Jurkat, Clone E6-1 (cell line): ENCODE data around the gene TSC22D1.
"Not testable (repeated sequence)": the region's sequence is repeated elsewhere in the genome, so short reads cannot be mapped to it uniquely, and the experiment has no call there.

Experiments
- DNase-seq: peaks from one replicate; pipeline ENCODE4 v3.0.0-alpha.2; 2011; ENCODE audit warnings: low read depth, low spot score
- H3K4me3 ChIP-seq: 2 replicates; pipeline ENCODE4 v1.5.1; 2011; ENCODE audit warnings: mild to moderate bottlenecking, low read length, control low read depth, moderate library complexity

Gene TSC22D1

GRCh38 chr13:44464471-44464870, 111.7 kb downstream of the TSC22D1 start:
- DNase-seq: no peak
- no peak overlapping the region for H3K4me3 ChIP-seq

- no peak for DNase-seq
- H3K4me3 ChIP-seq: no peak overlapping the region
Observed at GRCh38 chr13:44463759-44464158, 112.4 kb downstream of the TSC22D1 start.

GRCh38 chr13:44459674-44460073, 116.5 kb downstream of the TSC22D1 start:
- no peak overlapping the region for H3K4me3 ChIP-seq

GRCh38 chr13:44458313-44458975, 117.7 kb downstream of the TSC22D1 start:
- DNase-seq: no peak
- no peak overlapping the region for H3K4me3 ChIP-seq

More at GRCh38 chr13:44459674-44460073, 116.5 kb downstream of the TSC22D1 start:
- DNase-seq: no peak

GRCh38 chr13:44456212-44456611, 119.9 kb downstream of the TSC22D1 start:
- DNase-seq: not testable (repeated sequence)

GRCh38 chr13:44455769-44456168, 120.4 kb downstream of the TSC22D1 start:
- no peak overlapping the region for H3K4me3 ChIP-seq
- no peak for DNase-seq

More at GRCh38 chr13:44456212-44456611, 119.9 kb downstream of the TSC22D1 start:
- not testable (repeated sequence) for H3K4me3 ChIP-seq

- DNase-seq: no peak
- no peak overlapping the region for H3K4me3 ChIP-seq
Observed at GRCh38 chr13:44453881-44454280, 122.2 kb downstream of the TSC22D1 start.

- no peak overlapping the region for H3K4me3 ChIP-seq
Observed at GRCh38 chr13:44453069-44453468, 123.1 kb downstream of the TSC22D1 start.

GRCh38 chr13:44452418-44452817, 123.7 kb downstream of the TSC22D1 start:
- DNase-seq: no peak
- H3K4me3 ChIP-seq: no peak overlapping the region

More at GRCh38 chr13:44453069-44453468, 123.1 kb downstream of the TSC22D1 start:
- no peak for DNase-seq

GRCh38 chr13:44451651-44452050, 124.5 kb downstream of the TSC22D1 start:
- no peak for DNase-seq
- H3K4me3 ChIP-seq: no peak overlapping the region

GRCh38 chr13:44451126-44451525, 125.0 kb downstream of the TSC22D1 start:
- no peak for DNase-seq
- H3K4me3 ChIP-seq: no peak overlapping the region

GRCh38 chr13:44449999-44450821, 125.9 kb downstream of the TSC22D1 start:
- no peak overlapping the region for H3K4me3 ChIP-seq
- no peak for DNase-seq

- DNase-seq: no peak
- H3K4me3 ChIP-seq: no peak overlapping the region
Observed at GRCh38 chr13:44448875-44449274, 127.3 kb downstream of the TSC22D1 start.

GRCh38 chr13:44448373-44448772, 127.8 kb downstream of the TSC22D1 start:
- DNase-seq: no peak
- H3K4me3 ChIP-seq: no peak overlapping the region

GRCh38 chr13:44447783-44448321, 128.3 kb downstream of the TSC22D1 start:
- no peak for DNase-seq
- no peak overlapping the region for H3K4me3 ChIP-seq

GRCh38 chr13:44440046-44440608, 136.0 kb downstream of the TSC22D1 start:
- DNase-seq: no peak

GRCh38 chr13:44439452-44440024, 136.6 kb downstream of the TSC22D1 start:
- no peak for DNase-seq
- H3K4me3 ChIP-seq: no peak overlapping the region

More at GRCh38 chr13:44440046-44440608, 136.0 kb downstream of the TSC22D1 start:
- H3K4me3 ChIP-seq: no peak overlapping the region

GRCh38 chr13:44438234-44438579, 137.9 kb downstream of the TSC22D1 start:
- no peak overlapping the region for H3K4me3 ChIP-seq
- DNase-seq: no peak

GRCh38 chr13:44437356-44438233, 138.5 kb downstream of the TSC22D1 start:
- peak; percentile 61 for DNase-seq
- peak overlapping the region; percentile 70 for H3K4me3 ChIP-seq
